ENCODE data around the gene ARCN1. TPM values are rescaled to one million over a fixed set of nuclear protein-coding genes. Genes with fewer than 3 reads are reported as not detected.

The ARCN1 gene
- total RNA-seq, 1 donor from 2014 or later, result 112 TPM

DNA sequence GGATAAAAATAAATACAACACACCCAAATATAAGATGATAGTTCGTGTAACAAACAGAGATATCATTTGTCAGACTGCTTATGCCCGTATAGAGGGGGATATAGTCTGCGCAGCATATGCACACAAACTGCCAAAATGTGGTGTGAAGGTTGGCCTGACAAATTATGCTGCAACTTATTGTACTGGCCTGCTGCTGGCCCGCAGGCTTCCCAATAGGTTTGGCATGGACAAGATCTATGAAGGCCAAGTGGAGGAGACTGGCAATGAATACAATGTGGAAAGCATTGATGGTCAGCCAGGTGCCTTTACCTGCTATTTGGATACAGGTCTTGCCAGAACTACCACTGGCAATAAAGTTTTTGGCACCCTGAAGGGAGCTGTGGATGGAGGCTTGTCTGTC is 11.4 kb upstream of the ARCN1 start:
- H3K9me3 Mint-ChIP-seq, result no peaks in the 10 kb centered on the region
- no peak for TF ChIP-seq EZH2phosphoT487 (IDR thresholded peaks at IDR 0.05)
- no peak for TF ChIP-seq EZH2 (IDR thresholded peaks at IDR 0.05)
- TF ChIP-seq, protein P1, sequence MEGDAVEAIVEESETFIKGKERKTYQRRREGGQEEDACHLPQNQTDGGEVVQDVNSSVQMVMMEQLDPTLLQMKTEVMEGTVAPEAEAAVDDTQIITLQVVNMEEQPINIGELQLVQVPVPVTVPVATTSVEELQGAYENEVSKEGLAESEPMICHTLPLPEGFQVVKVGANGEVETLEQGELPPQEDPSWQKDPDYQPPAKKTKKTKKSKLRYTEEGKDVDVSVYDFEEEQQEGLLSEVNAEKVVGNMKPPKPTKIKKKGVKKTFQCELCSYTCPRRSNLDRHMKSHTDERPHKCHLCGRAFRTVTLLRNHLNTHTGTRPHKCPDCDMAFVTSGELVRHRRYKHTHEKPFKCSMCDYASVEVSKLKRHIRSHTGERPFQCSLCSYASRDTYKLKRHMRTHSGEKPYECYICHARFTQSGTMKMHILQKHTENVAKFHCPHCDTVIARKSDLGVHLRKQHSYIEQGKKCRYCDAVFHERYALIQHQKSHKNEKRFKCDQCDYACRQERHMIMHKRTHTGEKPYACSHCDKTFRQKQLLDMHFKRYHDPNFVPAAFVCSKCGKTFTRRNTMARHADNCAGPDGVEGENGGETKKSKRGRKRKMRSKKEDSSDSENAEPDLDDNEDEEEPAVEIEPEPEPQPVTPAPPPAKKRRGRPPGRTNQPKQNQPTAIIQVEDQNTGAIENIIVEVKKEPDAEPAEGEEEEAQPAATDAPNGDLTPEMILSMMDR (IDR thresholded peaks at IDR 0.05), result no peak

DNA sequence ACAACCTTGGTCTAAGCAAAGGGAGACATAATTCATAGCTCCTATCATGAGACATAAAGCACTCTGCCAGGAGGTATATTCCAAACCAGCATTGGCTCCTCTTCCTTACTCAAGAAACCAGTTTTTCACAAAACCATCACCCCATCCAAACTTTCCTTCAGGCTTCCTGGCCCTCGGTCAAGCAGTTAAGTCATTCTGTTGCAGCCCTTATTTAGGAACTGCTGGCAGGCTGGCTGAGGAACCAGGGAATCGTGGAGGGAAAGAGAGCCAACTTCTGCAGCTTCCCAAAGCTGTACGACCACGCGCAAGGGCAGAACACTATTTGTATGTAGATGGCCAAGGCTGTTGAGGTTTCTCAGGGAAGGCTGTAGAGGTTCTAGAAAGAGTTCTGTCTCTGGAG is 7.2 kb upstream of the ARCN1 start:
- no peak overlapping the region for H3K27ac ChIP-seq
- TF ChIP-seq EZH2phosphoT487 (IDR thresholded peaks at IDR 0.05) (no peak), EZH2 (IDR thresholded peaks at IDR 0.05) (no peak)
- TF ChIP-seq, protein P1 (IDR thresholded peaks at IDR 0.05), result no peak
- DNase-seq (ENCODE audit: low spot score), result no peak
- H3K36me3 ChIP-seq, result no peaks in the 10 kb centered on the region
- peak overlapping the region; percentile 83 for H3K4me3 ChIP-seq
- no peaks in the 10 kb centered on the region for H3K9me3 ChIP-seq (ENCODE audit: low read depth)
- H3K4me1 ChIP-seq, result no peaks in the 10 kb centered on the region
- H2AFZ ChIP-seq (replicated peaks), result no peak overlapping the region
- H3K4me1 Mint-ChIP-seq, result peaks cover 11% of the 10 kb centered on the region
- no peaks in the 10 kb centered on the region for H3K27me3 ChIP-seq
- H3K4me3 Mint-ChIP-seq, result peak overlapping the region; percentile 81
- no peaks in the 10 kb centered on the region for H3K9me3 Mint-ChIP-seq
- peaks cover 6% of the 10 kb centered on the region for H3F3A ChIP-seq (ENCODE audit: low read depth)
- peak overlapping the region; percentile 92 for H3K4me2 ChIP-seq
- H4K20me1 ChIP-seq (ENCODE audit: low read depth), result peaks cover 4% of the 10 kb centered on the region
- peaks cover 5% of the 10 kb centered on the region for H3K36me3 Mint-ChIP-seq
- peak overlapping the region; percentile 37 for H3K9ac ChIP-seq
- H3K79me2 ChIP-seq (ENCODE audit: low read depth), result no peaks in the 10 kb centered on the region
- H3K27ac Mint-ChIP-seq, result no peak overlapping the region
- no peaks in the 10 kb centered on the region for H3K27me3 Mint-ChIP-seq (ENCODE audit: insufficient read depth, low read depth)

More for the DNA sequence above, 11.4 kb upstream of the ARCN1 start:
- peaks cover 11% of the 10 kb centered on the region for H3K4me1 Mint-ChIP-seq
- Histone ChIP-seq H3K9ac (no peak overlapping the region), H3K27me3 (no peaks in the 10 kb centered on the region), H2AFZ (replicated peaks) (no peak overlapping the region), H3F3A (ENCODE audit: low read depth) (peaks cover 3% of the 10 kb centered on the region), H3K79me2 (ENCODE audit: low read depth) (no peaks in the 10 kb centered on the region), H3K9me3 (ENCODE audit: low read depth) (no peaks in the 10 kb centered on the region), H3K4me3 (no peak overlapping the region), H3K36me3 (peaks cover 4% of the 10 kb centered on the region), H4K20me1 (ENCODE audit: low read depth) (peaks cover 4% of the 10 kb centered on the region), H3K27ac (no peak overlapping the region), H3K4me2 (no peak overlapping the region), H3K4me1 (no peaks in the 10 kb centered on the region)
- H3K4me3 Mint-ChIP-seq, result no peak overlapping the region
- peaks cover 21% of the 10 kb centered on the region for H3K36me3 Mint-ChIP-seq
- DNase-seq (ENCODE audit: low spot score), result no peak
- H3K27ac Mint-ChIP-seq, result no peak overlapping the region
- H3K27me3 Mint-ChIP-seq (ENCODE audit: insufficient read depth, low read depth), result no peaks in the 10 kb centered on the region

DNA sequence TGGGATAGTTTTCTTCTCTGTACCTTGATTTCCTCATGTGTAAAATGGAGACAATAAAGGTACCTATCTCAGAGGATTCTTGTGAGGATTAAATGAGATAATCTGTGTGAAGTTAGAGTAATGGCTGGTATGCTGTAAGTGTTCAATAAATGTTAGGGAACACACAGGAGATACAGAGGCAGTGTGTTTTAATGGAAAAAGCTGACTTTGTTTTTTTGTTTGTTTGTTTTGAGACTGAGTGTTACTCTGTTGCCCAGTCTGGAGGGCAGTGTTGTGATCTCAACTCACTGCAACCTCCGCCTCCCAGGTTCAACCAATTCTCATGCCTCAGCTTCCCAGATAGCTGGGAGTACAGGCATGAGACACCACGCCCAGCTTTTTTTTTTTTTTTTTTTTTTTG is 2.5 kb upstream of the ARCN1 start:
- Histone ChIP-seq H3K4me2 (no peak overlapping the region), H4K20me1 (ENCODE audit: low read depth) (peaks cover 22% of the 10 kb centered on the region), H3K79me2 (ENCODE audit: low read depth) (peaks cover 24% of the 10 kb centered on the region), H2AFZ (replicated peaks) (no peak overlapping the region), H3K9ac (no peak overlapping the region), H3K4me1 (peaks cover 14% of the 10 kb centered on the region), H3K9me3 (ENCODE audit: low read depth) (no peaks in the 10 kb centered on the region), H3F3A (ENCODE audit: low read depth) (peaks cover 8% of the 10 kb centered on the region), H3K27me3 (no peaks in the 10 kb centered on the region), H3K4me3 (no peak overlapping the region), H3K36me3 (no peaks in the 10 kb centered on the region), H3K27ac (no peak overlapping the region)
- peaks cover 1% of the 10 kb centered on the region for H3K36me3 Mint-ChIP-seq
- no peak overlapping the region for H3K27ac Mint-ChIP-seq
- H3K4me1 Mint-ChIP-seq, result peaks cover 26% of the 10 kb centered on the region
- H3K4me3 Mint-ChIP-seq, result no peak overlapping the region
- DNase-seq (ENCODE audit: low spot score), result no peak
- H3K27me3 Mint-ChIP-seq (ENCODE audit: insufficient read depth, low read depth), result no peaks in the 10 kb centered on the region
- TF ChIP-seq EZH2phosphoT487 (IDR thresholded peaks at IDR 0.05) (no peak), EZH2 (IDR thresholded peaks at IDR 0.05) (no peak)
- TF ChIP-seq, protein P1 (IDR thresholded peaks at IDR 0.05), result no peak
- H3K9me3 Mint-ChIP-seq, result no peaks in the 10 kb centered on the region
